Activated naive CD4-positive, alpha-beta T cell treated with anti-CD3 and anti-CD28 coated beads for 36 hours (primary cell): ENCODE measurements around the gene CHSY1. TPM values are rescaled to one million over a fixed set of nuclear protein-coding genes. Genes with fewer than 3 reads are reported as not detected.
A peak's percentile ranks its signal among the peaks of the same experiment; 100 is the strongest.
"Not testable (repeated sequence)": the region's sequence is repeated elsewhere in the genome, so short reads cannot be mapped to it uniquely, and the experiment has no call there.

ENCODE experiments used
- CTCF ChIA-PET: fragments of 350-600 bp; sonication (Branson Sonifier 250); formaldehyde crosslinking; loops from one replicate; lab custom pipeline; 2021; ENCODE audit warnings: antibody characterized with exemption; lab: Charles Lee
- DNase-seq: peaks from one replicate; pipeline ENCODE4 v3.0.0-alpha.2; 2020
- H3K27ac Mint-ChIP-seq: one replicate; pipeline ENCODE4 v1.8.0; 2021; ENCODE audit warnings: mild to moderate bottlenecking, mixed read lengths
- H3K27me3 Mint-ChIP-seq: one replicate; pipeline ENCODE4 v1.8.0; 2021; ENCODE audit warnings: low read depth, mixed read lengths
- H3K36me3 Mint-ChIP-seq: one replicate; pipeline ENCODE4 v1.8.0; 2021; ENCODE audit warnings: low read depth, mixed read lengths
- H3K4me1 Mint-ChIP-seq: one replicate; pipeline ENCODE4 v1.8.0; 2021; ENCODE audit warnings: low read depth, mixed read lengths
- H3K4me3 Mint-ChIP-seq: one replicate; pipeline ENCODE4 v1.8.0; 2021; ENCODE audit warnings: mild to moderate bottlenecking, moderate library complexity, mixed read lengths
- H3K9me3 Mint-ChIP-seq: one replicate; pipeline ENCODE4 v1.8.0; 2021; ENCODE audit warnings: mixed read lengths
- intact Hi-C: fragments of 100-400 bp; cut with micrococcal nuclease; formaldehyde crosslinking; loops from one replicate; pipeline ENCODE4 v1.15.1; 2023
- total RNA-seq, 2 experiments: library from RNA; stranded (reverse); gene quantifications; one replicate each; pipeline ENCODE4 v1.2.3, GENCODE V29; 2021

The CHSY1 gene
- total RNA-seq, 2 experiments from 2014 or later: 19.5 to 21.8 TPM

GRCh38 chr15:101216100-101216499, 35.7 kb downstream of the CHSY1 start:
- Mint-ChIP-seq H3K27me3 (no peaks in the 10 kb centered on the region), H3K27ac (no peak overlapping the region), H3K9me3 (no peaks in the 10 kb centered on the region), H3K4me1 (peaks cover 48% of the 10 kb centered on the region), H3K36me3 (peaks cover 12% of the 10 kb centered on the region), H3K4me3 (no peak overlapping the region)
- no peak for DNase-seq
- CTCF ChIA-PET: interaction anchor here (0.8 kb wide), 1 partner anchor 24 kb away, joined by 3 read pairs; no protein-coding TSS in a partner anchor
- intact Hi-C loops: no loop called here

GRCh38 chr15:101215681-101216080, 36.2 kb downstream of the CHSY1 start:
- CTCF ChIA-PET: interaction anchor here (0.8 kb wide), 1 partner anchor 24 kb away, joined by 3 read pairs; no protein-coding TSS in a partner anchor
- intact Hi-C loops: no loop called here
- Mint-ChIP-seq H3K4me3 (no peak overlapping the region), H3K27ac (no peak overlapping the region), H3K27me3 (no peaks in the 10 kb centered on the region), H3K36me3 (peaks cover 12% of the 10 kb centered on the region), H3K4me1 (peaks cover 48% of the 10 kb centered on the region), H3K9me3 (no peaks in the 10 kb centered on the region)
- no peak for DNase-seq

DNA sequence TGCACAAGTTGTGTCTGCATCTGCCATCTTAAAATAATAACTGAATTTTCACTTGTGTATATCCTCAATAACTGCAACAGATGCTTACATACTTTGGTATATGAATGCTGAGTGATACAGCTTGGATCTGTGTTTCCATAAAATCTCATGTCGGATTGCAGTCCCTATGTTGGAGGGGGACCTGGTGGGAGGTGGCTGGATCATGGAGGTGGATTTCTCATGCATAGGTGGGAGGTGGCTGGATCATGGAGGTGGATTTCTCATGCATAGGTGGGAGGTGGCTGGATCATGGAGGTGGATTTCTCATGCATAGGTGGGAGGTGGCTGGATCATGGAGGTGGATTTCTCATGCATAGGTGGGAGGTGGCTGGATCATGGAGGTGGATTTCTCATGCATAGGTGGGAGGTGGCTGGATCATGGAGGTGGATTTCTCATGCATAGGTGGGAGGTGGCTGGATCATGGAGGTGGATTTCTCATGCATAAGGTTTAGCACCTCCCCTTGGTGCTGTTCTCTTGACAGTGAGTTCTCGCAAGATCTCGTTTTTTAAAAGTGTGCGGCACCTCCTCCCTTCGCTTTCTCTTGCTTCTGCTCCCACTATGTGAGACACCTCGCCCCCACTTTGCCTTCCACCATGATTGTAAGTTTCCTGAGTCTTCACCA, 37.3 kb downstream of the CHSY1 start:
- DNase-seq, CTCF ChIA-PET, H3K4me3 Mint-ChIP-seq, H3K9me3 Mint-ChIP-seq, H3K27ac Mint-ChIP-seq, intact Hi-C loops, H3K36me3 Mint-ChIP-seq, H3K27me3 Mint-ChIP-seq: not testable (repeated sequence)
- peaks cover 52% of the 10 kb centered on the region for H3K4me1 Mint-ChIP-seq

DNA sequence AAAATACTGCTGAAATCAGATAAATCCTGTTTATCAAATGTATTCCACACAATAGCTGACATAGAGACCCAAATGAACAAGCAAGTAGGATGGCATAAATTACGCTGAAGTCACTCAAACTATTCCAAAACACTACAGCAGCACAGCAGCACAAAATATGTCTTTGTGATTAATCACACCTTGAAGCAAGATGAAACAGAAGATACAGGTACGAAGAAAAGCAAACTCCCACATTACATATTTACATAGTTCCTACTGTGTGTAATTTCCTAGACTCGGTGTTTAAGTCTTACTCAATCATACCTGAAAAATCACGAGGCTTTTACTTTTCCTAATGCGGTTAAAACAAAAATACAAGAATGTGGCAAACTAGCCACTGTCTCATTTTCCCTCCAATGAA, 38.3 kb downstream of the CHSY1 start:
- Mint-ChIP-seq H3K27me3 (no peaks in the 10 kb centered on the region), H3K36me3 (peaks cover 8% of the 10 kb centered on the region), H3K27ac (no peak overlapping the region), H3K9me3 (no peaks in the 10 kb centered on the region), H3K4me3 (no peak overlapping the region), H3K4me1 (peaks cover 60% of the 10 kb centered on the region)
- CTCF ChIA-PET: no interaction called here
- no peak for DNase-seq
- intact Hi-C loops: no loop called here

DNA sequence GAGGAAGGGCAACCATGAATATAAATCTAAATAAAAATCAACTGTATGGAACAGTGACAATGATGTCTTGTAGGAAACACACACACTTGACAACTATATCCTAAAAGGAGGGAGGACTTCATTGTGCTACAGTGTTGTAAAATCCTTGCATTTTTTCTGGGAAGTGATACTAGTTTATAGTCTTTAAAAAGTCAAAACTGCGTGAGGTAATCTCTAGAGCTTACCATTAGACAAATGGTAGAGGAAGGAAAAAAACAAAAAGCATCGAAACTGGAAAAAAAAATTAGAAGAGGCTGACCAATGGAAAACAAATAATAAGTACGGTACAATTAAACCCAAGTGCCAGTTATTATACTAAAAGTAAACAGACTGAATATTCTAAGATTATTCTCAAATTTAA, 38.7 kb downstream of the CHSY1 start:
- peaks cover 62% of the 10 kb centered on the region for H3K4me1 Mint-ChIP-seq
- no peak overlapping the region for H3K4me3 Mint-ChIP-seq
- intact Hi-C loops: no loop called here
- CTCF ChIA-PET: no interaction called here
- peaks cover 8% of the 10 kb centered on the region for H3K36me3 Mint-ChIP-seq
- H3K9me3 Mint-ChIP-seq: no peaks in the 10 kb centered on the region
- no peak for DNase-seq
- no peak overlapping the region for H3K27ac Mint-ChIP-seq
- no peaks in the 10 kb centered on the region for H3K27me3 Mint-ChIP-seq

- intact Hi-C loops: no loop called here
- CTCF ChIA-PET: no interaction called here
- Mint-ChIP-seq H3K9me3 (no peaks in the 10 kb centered on the region), H3K4me1 (peaks cover 65% of the 10 kb centered on the region), H3K27ac (no peak overlapping the region), H3K36me3 (no peaks in the 10 kb centered on the region), H3K27me3 (no peaks in the 10 kb centered on the region), H3K4me3 (no peak overlapping the region)
- no peak for DNase-seq
Observed at GRCh38 chr15:101211897-101212296, 40.0 kb downstream of the CHSY1 start.

GRCh38 chr15:101210466-101210865, 41.4 kb downstream of the CHSY1 start:
- Mint-ChIP-seq H3K9me3 (no peaks in the 10 kb centered on the region), H3K36me3 (no peaks in the 10 kb centered on the region), H3K4me3 (no peak overlapping the region), H3K27me3 (no peaks in the 10 kb centered on the region), H3K4me1 (peaks cover 76% of the 10 kb centered on the region), H3K27ac (no peak overlapping the region)
- CTCF ChIA-PET: no interaction called here
- intact Hi-C loops: no loop called here
- DNase-seq: no peak

GRCh38 chr15:101210058-101210457, 41.8 kb downstream of the CHSY1 start:
- CTCF ChIA-PET: no interaction called here
- DNase-seq: no peak
- intact Hi-C loops: no loop called here
- no peak overlapping the region for H3K27ac Mint-ChIP-seq
- H3K9me3 Mint-ChIP-seq: no peaks in the 10 kb centered on the region
- no peaks in the 10 kb centered on the region for H3K27me3 Mint-ChIP-seq
- H3K4me3 Mint-ChIP-seq: no peak overlapping the region
- peaks cover 80% of the 10 kb centered on the region for H3K4me1 Mint-ChIP-seq
- no peaks in the 10 kb centered on the region for H3K36me3 Mint-ChIP-seq

DNA sequence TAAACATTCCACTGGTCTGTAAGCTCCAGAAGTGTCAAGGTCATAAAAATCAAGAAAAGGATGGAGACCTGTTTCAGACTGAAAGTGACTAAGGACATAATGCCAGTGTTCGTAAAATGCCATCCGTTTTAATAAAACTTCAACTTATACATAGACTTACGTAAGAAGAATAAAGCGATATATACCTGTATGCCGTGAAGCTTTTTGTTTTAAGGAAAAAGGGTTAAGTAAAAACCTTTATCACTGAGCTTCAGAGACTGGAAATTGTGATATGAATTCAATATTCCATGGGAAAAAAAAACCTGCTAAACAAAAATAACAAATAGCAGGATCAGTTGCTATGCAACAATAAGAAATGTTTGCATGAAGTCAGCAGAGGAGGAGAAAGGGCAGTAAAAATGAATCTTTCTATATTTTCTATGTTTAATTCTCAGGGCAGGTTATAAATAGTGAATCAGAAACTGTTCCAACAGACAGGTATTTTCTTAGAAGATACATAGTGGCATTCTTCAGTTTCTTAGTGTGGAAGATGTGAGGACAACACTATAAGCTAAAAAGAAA, 42.5 kb downstream of the CHSY1 start:
- no peak for DNase-seq
- no peaks in the 10 kb centered on the region for H3K9me3 Mint-ChIP-seq
- intact Hi-C loops: no loop called here
- no peaks in the 10 kb centered on the region for H3K36me3 Mint-ChIP-seq
- no peaks in the 10 kb centered on the region for H3K27me3 Mint-ChIP-seq
- peaks cover 87% of the 10 kb centered on the region for H3K4me1 Mint-ChIP-seq
- no peak overlapping the region for H3K4me3 Mint-ChIP-seq
- CTCF ChIA-PET: interaction anchor here (0.8 kb wide), 1 partner anchor 47 kb away, joined by 3 read pairs; no protein-coding TSS in a partner anchor
- no peak overlapping the region for H3K27ac Mint-ChIP-seq

DNA sequence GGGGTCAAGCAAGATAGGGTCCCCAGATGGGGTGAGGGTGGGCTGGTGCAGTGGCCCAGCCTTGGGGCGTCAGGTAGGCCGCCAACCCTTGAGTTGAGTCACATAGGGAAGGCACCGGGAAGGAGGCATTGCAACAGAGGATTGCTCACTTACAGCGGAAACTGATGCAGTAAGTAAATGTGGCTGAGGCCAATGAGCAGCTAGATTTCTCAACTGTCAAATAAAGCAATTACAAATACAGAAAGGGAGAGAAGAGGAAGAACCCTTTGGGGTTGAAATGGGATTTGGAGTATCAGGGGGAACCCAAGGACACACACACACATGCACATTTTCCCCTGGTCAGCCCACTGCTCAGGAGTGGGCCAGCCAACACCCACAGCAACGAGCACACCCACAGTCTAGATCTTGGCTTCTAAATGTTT, 44.0 kb downstream of the CHSY1 start:
- no peaks in the 10 kb centered on the region for H3K27me3 Mint-ChIP-seq
- no peaks in the 10 kb centered on the region for H3K36me3 Mint-ChIP-seq
- no peak for DNase-seq
- H3K4me3 Mint-ChIP-seq: no peak overlapping the region
- intact Hi-C loops: loop anchor here (1.0 kb wide), 1 partner anchor 9 kb away; no protein-coding TSS in a partner anchor
- no peaks in the 10 kb centered on the region for H3K9me3 Mint-ChIP-seq
- CTCF ChIA-PET: no interaction called here
- H3K4me1 Mint-ChIP-seq: peaks cover 87% of the 10 kb centered on the region
- peak overlapping the region; percentile 22 for H3K27ac Mint-ChIP-seq

- peak overlapping the region; percentile 92 for H3K27ac Mint-ChIP-seq
- H3K27me3 Mint-ChIP-seq: no peaks in the 10 kb centered on the region
- H3K36me3 Mint-ChIP-seq: no peaks in the 10 kb centered on the region
- peaks cover 83% of the 10 kb centered on the region for H3K4me1 Mint-ChIP-seq
- DNase-seq: peak; percentile 89
- intact Hi-C loops: loop anchor here (1.0 kb wide), 5 partner anchors 18 to 79 kb away; partner anchors contain the start of gene CHSY1
- CTCF ChIA-PET: interaction anchor here (0.9 to 2.5 kb wide), 5 partner anchors 15 to 52 kb away, joined by 3 to 5 read pairs (median 5); no protein-coding TSS in a partner anchor
- no peaks in the 10 kb centered on the region for H3K9me3 Mint-ChIP-seq
- H3K4me3 Mint-ChIP-seq: peak overlapping the region; percentile 72
Observed at GRCh38 chr15:101206176-101206591, 45.7 kb downstream of the CHSY1 start.

- Mint-ChIP-seq H3K36me3 (peaks cover 2% of the 10 kb centered on the region), H3K27ac (peak overlapping the region; percentile 92), H3K9me3 (no peaks in the 10 kb centered on the region), H3K27me3 (no peaks in the 10 kb centered on the region), H3K4me3 (peak overlapping the region; percentile 72), H3K4me1 (peaks cover 84% of the 10 kb centered on the region)
- intact Hi-C loops: no loop called here
- no peak for DNase-seq
- CTCF ChIA-PET: interaction anchor here (0.7 to 2.5 kb wide), 13 partner anchors 10 to 609 kb away, joined by 3 to 5 read pairs (median 3); partner anchors contain the start of gene CHSY1
Observed at GRCh38 chr15:101204739-101205535, 46.9 kb downstream of the CHSY1 start.
